PFSK-1 (cell line): Measurements from ENCODE around the gene ZNF415.

ENCODE experiments used
- FOXP2 ChIP-seq: optimal IDR thresholded peaks from 2 replicates; pipeline ENCODE3; 2011; ENCODE audit warnings: borderline replicate concordance, control low read depth, inconsistent platforms; ENCODE audit not compliant: insufficient read depth; ENCODE audit errors: extremely low read length, extremely low read depth
- POLR2AphosphoS5 ChIP-seq: IDR thresholded peaks from 2 replicates; pipeline ENCODE4 v1.6.1; 2012; ENCODE audit warnings: low read depth, mild to moderate bottlenecking, control low read depth, low read length, moderate library complexity
- SIN3A ChIP-seq: IDR thresholded peaks from 2 replicates; pipeline ENCODE4 v1.6.1; 2012; ENCODE audit warnings: mild to moderate bottlenecking, low read length, moderate library complexity, borderline replicate concordance; ENCODE audit not compliant: insufficient read depth
- TAF1 ChIP-seq: IDR thresholded peaks from 2 replicates; pipeline ENCODE4 v1.6.1; 2012; ENCODE audit warnings: low read length, control low read depth, borderline replicate concordance; ENCODE audit not compliant: insufficient read depth
- TF ChIP-seq, protein P1 (sequence below), 2 experiments: IDR thresholded peaks; 2 replicates each; pipeline versions ENCODE4 v1.6.1 to v1.8.0; 2011 to 2012; ENCODE audit warnings: low read depth in 2 of 2, low read length in 2 of 2, control low read depth in 1 of 2, inconsistent platforms in 1 of 2, mild to moderate bottlenecking in 1 of 2, moderate library complexity in 1 of 2; ENCODE audit not compliant: insufficient read depth in 1 of 2

ZNF415 gene

DNA sequence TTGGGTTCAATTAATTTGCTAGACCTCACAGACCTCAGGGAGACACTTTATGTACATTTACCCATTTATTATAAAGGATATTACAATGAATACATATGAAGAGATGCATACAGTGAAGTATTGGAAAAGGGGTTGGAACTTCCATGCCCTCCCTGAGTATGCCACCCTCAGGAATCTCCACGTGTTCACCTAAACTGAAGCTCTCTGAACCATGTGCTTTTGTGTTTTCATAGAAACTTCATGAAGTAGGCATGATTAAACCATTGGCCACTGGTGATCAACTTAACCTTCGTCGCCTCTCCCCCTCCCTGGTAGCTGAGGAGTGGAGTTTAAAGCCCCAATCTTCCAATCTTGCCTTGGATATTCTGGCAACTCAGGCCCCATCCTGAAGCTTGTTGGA is 49.8 kb downstream of the ZNF415 start:
- no peak for TF ChIP-seq TAF1
- TF ChIP-seq, protein P1, sequence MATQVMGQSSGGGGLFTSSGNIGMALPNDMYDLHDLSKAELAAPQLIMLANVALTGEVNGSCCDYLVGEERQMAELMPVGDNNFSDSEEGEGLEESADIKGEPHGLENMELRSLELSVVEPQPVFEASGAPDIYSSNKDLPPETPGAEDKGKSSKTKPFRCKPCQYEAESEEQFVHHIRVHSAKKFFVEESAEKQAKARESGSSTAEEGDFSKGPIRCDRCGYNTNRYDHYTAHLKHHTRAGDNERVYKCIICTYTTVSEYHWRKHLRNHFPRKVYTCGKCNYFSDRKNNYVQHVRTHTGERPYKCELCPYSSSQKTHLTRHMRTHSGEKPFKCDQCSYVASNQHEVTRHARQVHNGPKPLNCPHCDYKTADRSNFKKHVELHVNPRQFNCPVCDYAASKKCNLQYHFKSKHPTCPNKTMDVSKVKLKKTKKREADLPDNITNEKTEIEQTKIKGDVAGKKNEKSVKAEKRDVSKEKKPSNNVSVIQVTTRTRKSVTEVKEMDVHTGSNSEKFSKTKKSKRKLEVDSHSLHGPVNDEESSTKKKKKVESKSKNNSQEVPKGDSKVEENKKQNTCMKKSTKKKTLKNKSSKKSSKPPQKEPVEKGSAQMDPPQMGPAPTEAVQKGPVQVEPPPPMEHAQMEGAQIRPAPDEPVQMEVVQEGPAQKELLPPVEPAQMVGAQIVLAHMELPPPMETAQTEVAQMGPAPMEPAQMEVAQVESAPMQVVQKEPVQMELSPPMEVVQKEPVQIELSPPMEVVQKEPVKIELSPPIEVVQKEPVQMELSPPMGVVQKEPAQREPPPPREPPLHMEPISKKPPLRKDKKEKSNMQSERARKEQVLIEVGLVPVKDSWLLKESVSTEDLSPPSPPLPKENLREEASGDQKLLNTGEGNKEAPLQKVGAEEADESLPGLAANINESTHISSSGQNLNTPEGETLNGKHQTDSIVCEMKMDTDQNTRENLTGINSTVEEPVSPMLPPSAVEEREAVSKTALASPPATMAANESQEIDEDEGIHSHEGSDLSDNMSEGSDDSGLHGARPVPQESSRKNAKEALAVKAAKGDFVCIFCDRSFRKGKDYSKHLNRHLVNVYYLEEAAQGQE (IDR thresholded peaks at IDR 0.05; ENCODE audit: insufficient read depth in 1 of 2, low read depth in 2 of 2, low read length in 2 of 2) = no peak
- no peak for TF ChIP-seq POLR2AphosphoS5
- TF ChIP-seq SIN3A = no peak
- TF ChIP-seq FOXP2 = no peak

DNA sequence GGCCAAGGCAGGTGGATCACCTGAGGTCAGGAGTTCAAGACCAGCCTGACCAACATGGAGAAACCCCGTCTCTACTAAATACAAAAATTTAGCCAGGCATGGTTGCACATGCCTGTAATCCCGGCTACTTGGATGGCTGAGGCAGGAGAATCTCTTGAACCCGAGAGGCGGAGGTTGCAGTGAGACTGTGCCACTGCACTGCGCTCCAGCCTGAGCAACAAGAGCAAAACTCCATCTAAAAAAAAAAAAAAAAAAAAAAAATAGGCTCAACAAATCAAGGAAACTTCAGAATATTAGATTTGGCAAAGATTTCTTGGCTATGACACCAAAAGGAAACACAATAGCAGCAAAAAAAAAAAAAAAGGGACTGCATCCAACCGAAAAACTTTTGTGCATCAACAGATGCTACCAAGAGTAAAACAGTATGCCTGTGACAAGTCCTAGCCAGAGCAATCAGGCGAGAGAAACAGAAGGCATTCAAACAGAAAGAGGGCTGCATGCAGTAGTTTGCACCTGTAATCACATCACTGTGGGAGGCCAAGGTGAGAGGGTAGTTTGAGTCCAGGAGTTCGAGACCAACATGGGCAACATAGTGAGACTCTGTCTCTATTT is 53.3 kb downstream of the ZNF415 start:
- no peak for TF ChIP-seq FOXP2
- TF ChIP-seq TAF1 = no peak
- TF ChIP-seq, protein P1 (IDR thresholded peaks at IDR 0.05; ENCODE audit: insufficient read depth in 1 of 2, low read depth in 2 of 2, low read length in 2 of 2) = no peak
- no peak for TF ChIP-seq SIN3A
- no peak for TF ChIP-seq POLR2AphosphoS5

DNA sequence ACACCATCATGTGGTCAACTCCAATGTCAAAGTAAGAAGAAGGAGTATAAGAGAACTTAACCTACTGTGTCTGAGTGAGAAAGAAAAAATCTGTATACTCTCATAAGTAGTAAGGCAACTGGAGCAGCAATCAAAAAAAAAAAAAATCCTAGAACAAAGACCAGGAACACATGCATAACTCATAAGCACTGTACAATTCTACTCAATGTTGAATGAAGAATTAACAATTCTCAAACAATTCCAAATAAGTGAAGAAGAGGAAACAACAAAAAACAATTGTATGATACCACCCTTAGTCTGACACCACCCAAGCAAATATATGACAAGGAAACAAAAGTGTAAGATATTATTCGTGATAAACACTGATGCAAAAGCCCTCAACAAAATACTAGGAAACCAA is 54.0 kb downstream of the ZNF415 start:
- TF ChIP-seq FOXP2 (no peak), SIN3A (no peak), TAF1 (no peak), POLR2AphosphoS5 (no peak)
- TF ChIP-seq, protein P1 (IDR thresholded peaks at IDR 0.05; ENCODE audit: insufficient read depth in 1 of 2, low read depth in 2 of 2, low read length in 2 of 2) = no peak

DNA sequence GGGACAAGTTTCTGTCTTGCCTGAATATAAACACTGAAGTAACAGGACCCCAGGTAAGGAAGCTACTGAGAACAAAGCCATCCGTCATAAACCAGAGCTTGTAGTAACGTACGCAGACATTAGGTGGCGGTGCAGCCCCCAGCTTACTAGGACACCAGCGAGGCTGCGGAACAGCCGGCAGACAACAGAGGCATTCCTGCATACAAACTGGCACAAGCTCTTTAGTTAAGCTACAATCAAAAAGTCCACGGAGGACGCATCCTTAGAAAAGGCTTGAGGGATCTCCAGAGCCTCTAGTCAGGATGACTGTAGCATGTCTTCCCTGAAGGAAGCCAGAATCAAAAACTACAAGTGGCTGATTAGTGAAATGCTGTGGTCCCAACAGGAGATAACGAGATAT is 55.7 kb downstream of the ZNF415 start:
- TF ChIP-seq SIN3A (no peak), FOXP2 (no peak), POLR2AphosphoS5 (no peak), TAF1 (no peak)
- TF ChIP-seq, protein P1 (IDR thresholded peaks at IDR 0.05; ENCODE audit: insufficient read depth in 1 of 2, low read depth in 2 of 2, low read length in 2 of 2) = no peak

DNA sequence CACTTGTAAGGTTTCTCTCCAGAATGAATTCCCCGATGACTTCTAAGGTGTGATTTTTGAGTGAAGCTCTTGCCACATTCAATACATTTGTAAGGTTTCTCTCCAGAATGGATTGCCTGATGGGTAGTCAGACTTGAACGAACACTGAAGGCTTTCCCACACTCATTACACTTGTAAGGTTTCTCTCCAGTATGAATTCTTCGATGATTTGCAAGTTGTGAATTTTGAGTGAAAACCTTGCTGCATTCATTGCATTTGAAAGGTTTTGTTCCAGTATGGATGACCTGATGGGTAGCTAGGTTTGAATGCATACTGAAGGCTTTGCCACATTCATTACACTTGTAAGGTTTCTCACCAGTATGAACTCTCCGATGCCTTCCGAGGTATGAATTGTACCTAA is 63.9 kb downstream of the ZNF415 start:
- TF ChIP-seq POLR2AphosphoS5 (no peak), TAF1 (no peak), FOXP2 (no peak), SIN3A (no peak)
- TF ChIP-seq, protein P1 (IDR thresholded peaks at IDR 0.05; ENCODE audit: insufficient read depth in 1 of 2, low read depth in 2 of 2, low read length in 2 of 2) = no peak
